ENCODE results near the gene F8.

F8 gene

GRCh38 chrX:154799556-154800348, 222.8 kb downstream of the F8 start:
- Histone ChIP-seq H3K9me3 (no peaks in the 10 kb centered on the region), H3K4me3 (peak overlapping the region; percentile 58), H3K27ac (peak overlapping the region; percentile 89), H3K9ac (peak overlapping the region; percentile 81), H3K36me3 (no peaks in the 10 kb centered on the region), H3K27me3 (peaks cover 74% of the 10 kb centered on the region), H3K4me2 (peak overlapping the region; percentile 82), H4K20me1 (peaks cover 2% of the 10 kb centered on the region; the same call in 1 of the 2 replicates), H3K4me1 (peaks cover 71% of the 10 kb centered on the region)
- no peak for TF ChIP-seq Cebpa-rat (IDR thresholded peaks at IDR 0.05)

- TF ChIP-seq Cebpa-rat (IDR thresholded peaks at IDR 0.05): no peak
These were observed 225.5 kb downstream of the F8 start for GRCh38 chrX:154797006-154797405.

GRCh38 chrX:154795016-154795415, 227.5 kb downstream of the F8 start:
- Histone ChIP-seq H4K20me1 (peaks cover 33% of the 10 kb centered on the region), H3K9me3 (no peaks in the 10 kb centered on the region), H3K36me3 (peaks cover 24% of the 10 kb centered on the region), H3K9ac (no peak overlapping the region), H3K4me2 (no peak overlapping the region), H3K27ac (no peak overlapping the region), H3K4me3 (no peak overlapping the region), H3K27me3 (peaks cover 66% of the 10 kb centered on the region), H3K4me1 (peaks cover 27% of the 10 kb centered on the region)
- no peak for TF ChIP-seq Cebpa-rat (IDR thresholded peaks at IDR 0.05)

More at GRCh38 chrX:154797006-154797405, 225.5 kb downstream of the F8 start:
- H3K9ac ChIP-seq: no peak overlapping the region
- H3K4me1 ChIP-seq: peaks cover 47% of the 10 kb centered on the region
- H3K4me3 ChIP-seq: no peak overlapping the region
- peaks cover 7% of the 10 kb centered on the region for H3K36me3 ChIP-seq
- H3K27ac ChIP-seq: no peak overlapping the region
- peaks cover 23% of the 10 kb centered on the region for H4K20me1 ChIP-seq
- H3K4me2 ChIP-seq: peak overlapping the region; percentile 82
- H3K27me3 ChIP-seq: peaks cover 70% of the 10 kb centered on the region
- no peaks in the 10 kb centered on the region for H3K9me3 ChIP-seq

- no peak for TF ChIP-seq Cebpa-rat (IDR thresholded peaks at IDR 0.05)
- Histone ChIP-seq H4K20me1 (peaks cover 33% of the 10 kb centered on the region), H3K4me3 (no peak overlapping the region), H3K9ac (no peak overlapping the region), H3K36me3 (peaks cover 31% of the 10 kb centered on the region), H3K4me1 (peaks cover 12% of the 10 kb centered on the region; the same call in 1 of the 2 replicates), H3K9me3 (no peaks in the 10 kb centered on the region), H3K27ac (no peak overlapping the region), H3K27me3 (peaks cover 69% of the 10 kb centered on the region), H3K4me2 (no peak overlapping the region)
These were observed 229.3 kb downstream of the F8 start for GRCh38 chrX:154793084-154793795.

GRCh38 chrX:154791939-154792338, 230.6 kb downstream of the F8 start:
- Histone ChIP-seq H3K4me1 (peaks cover 7% of the 10 kb centered on the region; the same call in 1 of the 2 replicates), H4K20me1 (peaks cover 33% of the 10 kb centered on the region), H3K27ac (no peak overlapping the region), H3K36me3 (peaks cover 35% of the 10 kb centered on the region), H3K27me3 (peaks cover 72% of the 10 kb centered on the region), H3K4me2 (no peak overlapping the region), H3K9me3 (no peaks in the 10 kb centered on the region), H3K9ac (no peak overlapping the region), H3K4me3 (no peak overlapping the region)
- TF ChIP-seq Cebpa-rat (IDR thresholded peaks at IDR 0.05): no peak

- Histone ChIP-seq H3K4me1 (peaks cover 3% of the 10 kb centered on the region), H3K27ac (no peak overlapping the region), H3K9ac (no peak overlapping the region), H3K4me3 (no peak overlapping the region), H4K20me1 (peaks cover 33% of the 10 kb centered on the region), H3K9me3 (no peaks in the 10 kb centered on the region), H3K27me3 (peaks cover 68% of the 10 kb centered on the region), H3K4me2 (no peak overlapping the region), H3K36me3 (peaks cover 35% of the 10 kb centered on the region)
- TF ChIP-seq Cebpa-rat (IDR thresholded peaks at IDR 0.05): no peak
These were observed 231.1 kb downstream of the F8 start for GRCh38 chrX:154791467-154791866.
